ENCODE data around the gene WNT10A. TPM values are rescaled to one million over a fixed set of nuclear protein-coding genes. Genes with fewer than 3 reads are reported as not detected.

The WNT10A gene
- polyA plus RNA-seq, 2 of the 4 experiments (the other 2 are of a cell fraction), result not detected

DNA sequence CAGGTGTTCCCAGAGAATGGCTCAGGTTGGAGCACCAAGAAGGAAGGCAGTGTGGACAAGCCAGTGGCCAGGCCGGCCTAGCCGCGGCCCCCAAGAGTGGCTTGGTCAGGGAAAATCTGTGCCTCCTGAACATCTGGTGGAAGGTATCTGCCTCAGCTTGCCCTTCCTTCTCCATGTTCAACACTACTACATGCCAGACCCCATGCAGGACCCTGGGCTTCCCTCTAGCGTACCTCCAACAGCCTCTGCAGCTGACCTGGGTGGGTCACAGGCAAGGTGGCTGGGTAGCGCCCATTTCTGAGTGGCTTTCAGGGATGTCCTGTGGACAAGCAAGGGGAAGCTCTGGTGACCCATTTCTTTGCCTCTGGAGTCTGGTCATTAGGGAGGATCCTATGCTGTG is 7.7 kb downstream of the WNT10A start (continued):
- no peak for TF ChIP-seq RAD21 (conservative IDR thresholded peaks at IDR 0.05 in 1 of 2, IDR thresholded peaks at IDR 0.05 in 1 of 2)
- TF ChIP-seq SMC3 (IDR thresholded peaks at IDR 0.05), result no peak
- TF ChIP-seq GATA3 (IDR thresholded peaks at IDR 0.05; ENCODE audit: borderline replicate concordance), result no peak
- no peak for TF ChIP-seq FOSB (CRISPR knock-in tag; IDR thresholded peaks at IDR 0.05)
- no peak for TF ChIP-seq ATOH8 (CRISPR knock-in tag; IDR thresholded peaks at IDR 0.05; ENCODE audit: low read depth)

DNA sequence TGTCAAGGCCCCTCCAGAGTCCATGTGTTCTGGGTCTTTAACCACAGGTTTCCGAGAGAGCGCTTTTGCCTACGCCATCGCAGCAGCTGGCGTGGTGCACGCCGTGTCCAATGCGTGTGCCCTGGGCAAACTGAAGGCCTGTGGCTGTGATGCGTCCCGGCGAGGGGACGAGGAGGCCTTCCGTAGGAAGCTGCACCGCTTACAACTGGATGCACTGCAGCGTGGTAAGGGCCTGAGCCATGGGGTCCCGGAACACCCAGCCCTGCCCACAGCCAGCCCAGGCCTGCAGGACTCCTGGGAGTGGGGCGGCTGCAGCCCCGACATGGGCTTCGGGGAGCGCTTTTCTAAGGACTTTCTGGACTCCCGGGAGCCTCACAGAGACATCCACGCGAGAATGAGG is 9.3 kb downstream of the WNT10A start:
- ChIA-PET CTCF (interaction anchor here (21.9 to 23.0 kb wide), 2 partner anchors 5 to 11 kb away, joined by 665 read pairs; partner anchors contain the start of gene WNT10A), POLR2A (no interaction called here)
- no peak overlapping the region for H3K4me3 ChIP-seq
- no peak for TF ChIP-seq RARB (CRISPR knock-in tag; IDR thresholded peaks at IDR 0.05)
- DNase-seq (ENCODE audit: low read depth in 1 of 2, low spot score in 1 of 2), result no peak
- H3K27ac ChIP-seq, result no peak overlapping the region
- H3K4me1 ChIP-seq, result peaks cover 11% of the 10 kb centered on the region
- no peaks in the 10 kb centered on the region for H3K9me3 ChIP-seq
- H3K4me2 ChIP-seq, result no peak overlapping the region
- 82% methylated on average over 18 of the region's 23 CpGs for WGBS (ENCODE audit: missing lambda C conversion rate)
- FAIRE-seq, result no peak
- ATAC-seq, result no peak

- WGBS (ENCODE audit: missing lambda C conversion rate), result 40% methylated on average over 3 of the region's 3 CpGs
- no peaks in the 10 kb centered on the region for H3K9me3 ChIP-seq
- POLR2A ChIA-PET, result no interaction called here
These were observed 9.7 kb downstream of the WNT10A start for GRCh38 chr2:218890369-218890768.

DNA sequence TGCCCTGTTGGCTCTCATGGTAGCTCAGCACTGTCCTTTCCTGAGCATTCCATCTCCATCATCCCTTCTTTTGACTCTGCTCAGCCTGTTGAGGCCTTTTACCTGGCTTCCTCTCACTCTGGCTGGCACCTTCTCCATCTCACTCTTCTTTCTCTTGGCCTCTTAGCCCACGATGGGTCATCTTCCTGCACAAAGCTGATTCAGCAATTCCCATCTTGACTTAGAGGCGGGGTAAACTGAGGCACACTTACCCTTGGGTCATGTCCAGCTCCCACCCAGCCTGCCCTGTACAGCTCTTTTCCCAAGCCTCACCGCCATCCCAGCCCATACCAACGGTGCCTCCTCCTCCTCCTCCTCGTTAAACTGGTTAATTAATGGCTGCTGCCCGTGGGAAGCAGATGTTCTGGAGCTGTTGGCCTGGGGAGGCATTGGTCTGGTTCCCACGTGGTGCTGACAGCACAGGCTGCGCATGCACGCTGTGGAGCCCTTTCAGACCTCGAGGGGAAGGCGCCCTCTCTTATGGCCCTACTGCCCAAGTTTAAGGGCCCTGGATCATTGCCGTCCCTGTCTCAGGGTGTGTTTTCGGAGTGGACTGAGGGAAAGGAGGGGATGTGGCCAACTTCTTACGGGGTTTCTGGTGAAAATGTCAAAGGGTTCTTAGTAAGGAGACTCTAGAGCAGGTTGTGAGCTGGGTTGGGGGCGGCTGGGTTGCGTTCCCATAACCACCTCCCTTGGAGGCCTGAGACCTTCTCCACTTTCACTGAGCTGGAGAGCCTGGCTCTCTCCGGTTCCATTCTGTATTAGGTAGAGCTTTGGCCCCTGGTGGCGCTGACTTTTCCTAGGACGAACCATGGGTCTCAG is 10.9 kb downstream of the WNT10A start:
- Histone ChIP-seq H3K9me3 (no peaks in the 10 kb centered on the region), H3K4me1 (peaks cover 20% of the 10 kb centered on the region), H3K27ac (no peak overlapping the region), H3K4me3 (no peak overlapping the region), H3K4me2 (no peak overlapping the region)
- no peak for FAIRE-seq
- ATAC-seq, result no peak
- no peak for DNase-seq (ENCODE audit: low read depth in 1 of 2, low spot score in 1 of 2)
- no peak for TF ChIP-seq ESRRA (IDR thresholded peaks at IDR 0.05; ENCODE audit: borderline replicate concordance, low read length)
- peak; percentile 79 for TF ChIP-seq MAFK (IDR thresholded peaks at IDR 0.05; ENCODE audit: partially characterized antibody)
- TF ChIP-seq CTCF (IDR thresholded peaks at IDR 0.05), result no peak
- TF ChIP-seq, protein P1, sequence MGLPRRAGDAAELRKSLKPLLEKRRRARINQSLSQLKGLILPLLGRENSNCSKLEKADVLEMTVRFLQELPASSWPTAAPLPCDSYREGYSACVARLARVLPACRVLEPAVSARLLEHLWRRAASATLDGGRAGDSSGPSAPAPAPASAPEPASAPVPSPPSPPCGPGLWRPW (IDR thresholded peaks at IDR 0.05), result no peak
- no peak for TF ChIP-seq NR3C1 (IDR thresholded peaks at IDR 0.05)
- no peak for TF ChIP-seq KDM1A (IDR thresholded peaks at IDR 0.05; ENCODE audit: low read depth)
- TF ChIP-seq CEBPB (IDR thresholded peaks at IDR 0.05), result no peak
- 65% methylated on average over 19 of the region's 19 CpGs for WGBS (ENCODE audit: missing lambda C conversion rate)
- ChIA-PET CTCF (interaction anchor here (1.0 to 21.9 kb wide), 9 partner anchors 13 to 204 kb away, joined by 3 to 665 read pairs (median 7); partner anchors contain the start of gene WNT10A), POLR2A (no interaction called here)

More at GRCh38 chr2:218890369-218890768, 9.7 kb downstream of the WNT10A start:
- FAIRE-seq, result no peak
- H3K4me1 ChIP-seq, result peaks cover 14% of the 10 kb centered on the region
- no peak overlapping the region for H3K4me3 ChIP-seq
- no peak for TF ChIP-seq EHF (CRISPR knock-in tag; IDR thresholded peaks at IDR 0.05)
- TF ChIP-seq EHMT2 (IDR thresholded peaks at IDR 0.05; ENCODE audit: low read depth), result no peak
- TF ChIP-seq POLR2AphosphoS2 (conservative IDR thresholded peaks at IDR 0.05; ENCODE audit: low read length), result no peak
- no peak for TF ChIP-seq CHD2 (IDR thresholded peaks at IDR 0.05; ENCODE audit: low read length, partially characterized antibody)
- no peak for TF ChIP-seq ZSCAN20 (CRISPR knock-in tag; IDR thresholded peaks at IDR 0.05)
- no peak for TF ChIP-seq ZC3H11A (IDR thresholded peaks at IDR 0.05)
- TF ChIP-seq, protein P1 (IDR thresholded peaks at IDR 0.05), result no peak
- no peak for TF ChIP-seq RFX5 (IDR thresholded peaks at IDR 0.05)
- TF ChIP-seq ESRRA (IDR thresholded peaks at IDR 0.05; ENCODE audit: borderline replicate concordance, low read length), result no peak
- TF ChIP-seq RNF2 (IDR thresholded peaks at IDR 0.05; ENCODE audit: borderline replicate concordance, low read depth), result no peak
- no peak for TF ChIP-seq TP53 (CRISPR knock-in tag; IDR thresholded peaks at IDR 0.05)
- no peak for TF ChIP-seq BHLHE40 (IDR thresholded peaks at IDR 0.05; ENCODE audit: low read depth, low read length)
- no peak for TF ChIP-seq SMC3 (IDR thresholded peaks at IDR 0.05)
- TF ChIP-seq MYC (IDR thresholded peaks at IDR 0.05; ENCODE audit: borderline replicate concordance, low read length), result no peak
- TF ChIP-seq HOXB13 (CRISPR knock-in tag; IDR thresholded peaks at IDR 0.05; ENCODE audit: low read depth), result no peak
- no peak for TF ChIP-seq CTCF (IDR thresholded peaks at IDR 0.05)
- no peak overlapping the region for H3K4me2 ChIP-seq
- DNase-seq (ENCODE audit: low read depth in 1 of 2, low spot score in 1 of 2), result no peak
- no peak overlapping the region for H3K27ac ChIP-seq
- CTCF ChIA-PET, result interaction anchor here (1.3 to 23.0 kb wide), 3 partner anchors 5 to 43 kb away, joined by 3 to 665 read pairs (median 665); partner anchors contain the start of gene WNT10A
- ATAC-seq, result no peak
